Measurements from ENCODE around the gene FGL2. TPM values are rescaled to one million over a fixed set of nuclear protein-coding genes. Genes with fewer than 3 reads are reported as not detected.
"Not testable (repeated sequence)": the region's sequence is repeated elsewhere in the genome, so short reads cannot be mapped to it uniquely, and the experiment has no call there.

The FGL2 gene
- total RNA-seq, 1 donor from 2014 or later, result 32.1 TPM

DNA sequence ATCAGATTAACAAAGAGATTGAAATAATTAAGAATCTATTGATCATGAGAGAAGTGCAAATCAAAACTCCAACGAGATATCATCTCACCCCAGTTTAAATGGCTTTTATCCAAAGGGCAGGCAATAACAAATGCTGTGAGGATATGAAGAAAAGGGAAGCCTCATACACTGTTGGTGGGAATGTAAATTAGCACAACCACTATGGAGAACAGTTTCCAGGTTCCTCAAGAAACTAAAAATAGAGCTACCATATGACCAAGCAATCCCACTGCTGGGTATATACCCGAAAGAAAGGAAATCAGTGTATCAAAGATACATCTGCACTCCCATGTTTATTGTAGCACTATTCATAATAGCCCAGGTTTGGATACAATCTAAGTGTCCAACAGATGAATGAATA is 13.8 kb downstream of the FGL2 start:
- TF ChIP-seq, protein P1, sequence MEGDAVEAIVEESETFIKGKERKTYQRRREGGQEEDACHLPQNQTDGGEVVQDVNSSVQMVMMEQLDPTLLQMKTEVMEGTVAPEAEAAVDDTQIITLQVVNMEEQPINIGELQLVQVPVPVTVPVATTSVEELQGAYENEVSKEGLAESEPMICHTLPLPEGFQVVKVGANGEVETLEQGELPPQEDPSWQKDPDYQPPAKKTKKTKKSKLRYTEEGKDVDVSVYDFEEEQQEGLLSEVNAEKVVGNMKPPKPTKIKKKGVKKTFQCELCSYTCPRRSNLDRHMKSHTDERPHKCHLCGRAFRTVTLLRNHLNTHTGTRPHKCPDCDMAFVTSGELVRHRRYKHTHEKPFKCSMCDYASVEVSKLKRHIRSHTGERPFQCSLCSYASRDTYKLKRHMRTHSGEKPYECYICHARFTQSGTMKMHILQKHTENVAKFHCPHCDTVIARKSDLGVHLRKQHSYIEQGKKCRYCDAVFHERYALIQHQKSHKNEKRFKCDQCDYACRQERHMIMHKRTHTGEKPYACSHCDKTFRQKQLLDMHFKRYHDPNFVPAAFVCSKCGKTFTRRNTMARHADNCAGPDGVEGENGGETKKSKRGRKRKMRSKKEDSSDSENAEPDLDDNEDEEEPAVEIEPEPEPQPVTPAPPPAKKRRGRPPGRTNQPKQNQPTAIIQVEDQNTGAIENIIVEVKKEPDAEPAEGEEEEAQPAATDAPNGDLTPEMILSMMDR (IDR thresholded peaks at IDR 0.05), result no peak
- Histone ChIP-seq H3K27ac (no peak overlapping the region), H3K27me3 (no peaks in the 10 kb centered on the region), H3K9me3 (no peaks in the 10 kb centered on the region), H3K36me3 (no peaks in the 10 kb centered on the region), H3K4me1 (peaks cover 7% of the 10 kb centered on the region), H3K4me3 (no peak overlapping the region)
- no peak for ATAC-seq
- intact Hi-C loops (cut with DNase I), result no loop called here
- DNase-seq, result no peak

DNA sequence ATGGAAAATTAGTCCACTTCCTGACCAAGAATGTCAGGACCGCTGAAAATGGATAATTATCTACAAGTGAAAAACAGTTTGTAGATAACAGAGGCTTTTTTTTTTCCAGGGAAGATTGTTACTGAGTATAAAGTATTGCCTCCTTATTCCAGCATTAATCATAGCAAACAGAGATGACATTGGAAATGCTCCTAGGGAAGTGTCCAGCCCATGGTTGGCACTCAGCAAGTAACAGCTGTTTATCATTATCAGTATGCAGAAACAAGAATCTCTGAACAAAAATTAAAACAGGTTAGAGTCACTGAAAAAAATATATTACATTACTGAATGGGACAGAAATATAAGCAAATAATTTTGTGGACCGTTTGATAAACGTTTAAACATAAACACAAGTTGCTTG is 14.6 kb downstream of the FGL2 start:
- Histone ChIP-seq H3K4me1 (peaks cover 7% of the 10 kb centered on the region), H3K27ac (no peak overlapping the region), H3K9me3 (no peaks in the 10 kb centered on the region), H3K27me3 (no peaks in the 10 kb centered on the region), H3K4me3 (no peak overlapping the region), H3K36me3 (no peaks in the 10 kb centered on the region)
- ATAC-seq, result no peak
- TF ChIP-seq, protein P1 (IDR thresholded peaks at IDR 0.05), result no peak
- DNase-seq, result no peak
- intact Hi-C loops (cut with DNase I), result no loop called here

DNA sequence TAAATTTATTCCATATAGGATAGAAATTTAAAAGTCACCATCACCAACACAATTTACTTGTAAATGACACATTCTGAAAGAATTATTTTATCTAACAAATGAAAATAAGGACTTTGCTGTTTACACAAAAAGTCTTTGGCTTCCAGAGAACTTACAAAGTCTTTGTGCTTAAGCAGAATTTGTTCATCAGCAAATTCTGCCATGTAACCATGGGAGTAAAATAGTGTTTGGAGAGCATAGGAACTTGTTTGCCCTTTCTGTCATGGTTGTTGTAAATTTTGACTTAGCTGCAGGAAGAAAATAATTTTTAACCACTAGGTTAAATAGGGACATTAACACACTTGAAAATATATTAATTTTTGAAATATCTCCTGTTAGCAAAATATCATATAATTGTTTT is 15.2 kb downstream of the FGL2 start:
- ATAC-seq, result no peak
- TF ChIP-seq, protein P1 (IDR thresholded peaks at IDR 0.05), result no peak

DNA sequence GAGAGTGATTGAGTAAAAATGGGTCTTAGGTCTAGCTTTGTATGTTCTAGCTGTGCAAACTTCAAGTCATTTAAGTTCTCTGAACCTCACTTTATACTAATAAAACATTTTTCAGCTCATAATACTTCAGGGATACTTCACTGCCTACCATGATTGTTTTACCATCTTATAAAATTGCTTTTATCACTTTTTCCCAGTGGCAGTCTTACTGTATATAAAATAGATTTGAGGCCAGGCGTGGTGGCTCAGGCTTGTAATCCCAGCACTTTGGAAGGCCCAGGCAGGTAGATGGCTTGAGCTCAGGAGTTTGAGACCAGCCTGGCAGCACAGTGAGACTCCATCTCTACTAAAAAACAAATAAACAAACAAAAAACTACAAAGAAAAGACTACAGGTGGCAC is 17.4 kb downstream of the FGL2 start:
- intact Hi-C loops (cut with DNase I), result no loop called here
- TF ChIP-seq, protein P1 (IDR thresholded peaks at IDR 0.05), result no peak

More for the DNA sequence above, 15.2 kb downstream of the FGL2 start:
- Histone ChIP-seq H3K4me1 (peaks cover 7% of the 10 kb centered on the region), H3K27me3 (no peaks in the 10 kb centered on the region), H3K36me3 (no peaks in the 10 kb centered on the region), H3K4me3 (no peak overlapping the region), H3K9me3 (no peaks in the 10 kb centered on the region), H3K27ac (no peak overlapping the region)
- no peak for DNase-seq
- intact Hi-C loops (cut with DNase I), result no loop called here

DNA sequence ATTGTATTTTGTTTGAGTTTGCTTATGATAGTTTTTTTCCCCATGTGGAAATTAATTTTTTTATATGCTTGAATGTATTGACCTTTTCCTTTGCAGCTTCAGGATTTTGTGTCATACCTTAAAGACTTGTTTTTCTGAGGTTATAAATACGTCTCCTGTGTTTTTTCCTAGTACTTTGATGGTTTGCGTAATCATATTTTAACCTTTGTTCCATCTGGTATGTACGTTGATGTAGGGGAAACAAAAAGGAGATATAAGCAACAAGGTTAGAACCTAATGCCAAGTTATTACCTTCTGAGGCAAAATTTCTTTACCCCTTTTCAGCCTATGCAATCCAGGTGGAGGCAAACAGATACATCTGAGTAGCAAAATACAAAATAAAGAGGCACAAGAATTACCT is 17.9 kb downstream of the FGL2 start:
- intact Hi-C loops (cut with DNase I), result no loop called here
- DNase-seq, result no peak
- Histone ChIP-seq H3K27me3 (no peaks in the 10 kb centered on the region), H3K27ac (no peak overlapping the region), H3K9me3 (no peaks in the 10 kb centered on the region), H3K4me3 (no peak overlapping the region), H3K36me3 (no peaks in the 10 kb centered on the region), H3K4me1 (peaks cover 7% of the 10 kb centered on the region)
- ATAC-seq, result no peak
- TF ChIP-seq, protein P1 (IDR thresholded peaks at IDR 0.05), result no peak

More for the DNA sequence above, 17.4 kb downstream of the FGL2 start:
- Histone ChIP-seq H3K36me3 (no peaks in the 10 kb centered on the region), H3K4me1 (peaks cover 7% of the 10 kb centered on the region), H3K4me3 (no peak overlapping the region), H3K9me3 (no peaks in the 10 kb centered on the region), H3K27ac (no peak overlapping the region), H3K27me3 (no peaks in the 10 kb centered on the region)
- DNase-seq (no peak), ATAC-seq (no peak)

DNA sequence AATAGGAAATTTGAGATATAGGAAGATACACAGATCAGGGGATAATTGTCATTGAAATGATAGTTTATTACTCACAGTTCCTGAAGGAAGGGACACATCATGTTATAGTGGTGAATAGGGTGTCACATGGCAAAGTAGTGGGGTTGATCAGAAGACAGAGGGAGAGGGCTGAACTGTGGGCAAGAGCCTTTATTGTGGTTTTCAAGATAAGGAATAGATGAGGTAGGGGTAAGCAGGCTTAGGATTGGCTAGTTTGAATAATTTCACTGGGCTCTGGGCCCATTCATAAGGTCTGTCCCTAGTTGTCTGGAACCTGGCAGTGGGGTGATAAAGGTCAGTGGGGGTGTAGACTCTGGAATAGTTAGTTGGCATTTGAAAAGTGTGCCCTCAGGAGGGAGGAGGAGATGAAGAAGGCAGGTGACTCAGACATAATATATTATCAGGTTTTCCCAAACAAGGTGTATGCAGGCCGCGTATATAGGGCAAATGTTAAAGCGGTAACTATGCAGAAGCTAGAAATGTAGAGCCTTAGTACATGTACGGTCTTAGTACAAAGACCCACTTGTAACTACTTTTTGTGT is 18.5 kb downstream of the FGL2 start:
- H3K36me3 ChIP-seq, result no peaks in the 10 kb centered on the region
- H3K4me1 ChIP-seq, result peaks cover 7% of the 10 kb centered on the region
- no peaks in the 10 kb centered on the region for H3K9me3 ChIP-seq
- no peaks in the 10 kb centered on the region for H3K27me3 ChIP-seq
- intact Hi-C loops (cut with DNase I), result no loop called here
- DNase-seq (no peak), ATAC-seq (no peak)
- H3K27ac ChIP-seq, result no peak overlapping the region
- no peak overlapping the region for H3K4me3 ChIP-seq
- TF ChIP-seq, protein P1 (IDR thresholded peaks at IDR 0.05), result no peak

DNA sequence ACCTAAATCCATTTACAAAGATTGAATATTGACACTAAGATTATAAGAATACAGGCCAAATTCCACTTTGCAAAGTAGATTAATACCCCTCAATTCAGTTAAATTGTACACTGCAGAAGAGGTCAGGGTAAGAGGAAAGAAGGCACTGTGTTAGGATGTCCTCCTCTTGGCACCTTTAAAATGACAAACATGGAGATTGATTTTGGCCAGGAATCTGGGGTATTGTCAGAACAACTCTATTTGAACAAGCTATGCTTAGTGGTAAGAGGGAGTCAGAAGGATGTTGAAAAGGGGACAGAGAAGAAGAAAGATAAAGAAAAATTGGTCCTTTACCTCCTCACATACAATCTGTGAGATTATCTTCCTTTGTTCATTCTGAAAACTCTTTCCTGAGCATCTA is 21.6 kb downstream of the FGL2 start:
- H3K9me3 ChIP-seq; H3K27ac ChIP-seq; H3K4me1 ChIP-seq; H3K4me3 ChIP-seq; DNase-seq; ATAC-seq; H3K27me3 ChIP-seq; H3K36me3 ChIP-seq; intact Hi-C loops (cut with DNase I): not testable (repeated sequence)

DNA sequence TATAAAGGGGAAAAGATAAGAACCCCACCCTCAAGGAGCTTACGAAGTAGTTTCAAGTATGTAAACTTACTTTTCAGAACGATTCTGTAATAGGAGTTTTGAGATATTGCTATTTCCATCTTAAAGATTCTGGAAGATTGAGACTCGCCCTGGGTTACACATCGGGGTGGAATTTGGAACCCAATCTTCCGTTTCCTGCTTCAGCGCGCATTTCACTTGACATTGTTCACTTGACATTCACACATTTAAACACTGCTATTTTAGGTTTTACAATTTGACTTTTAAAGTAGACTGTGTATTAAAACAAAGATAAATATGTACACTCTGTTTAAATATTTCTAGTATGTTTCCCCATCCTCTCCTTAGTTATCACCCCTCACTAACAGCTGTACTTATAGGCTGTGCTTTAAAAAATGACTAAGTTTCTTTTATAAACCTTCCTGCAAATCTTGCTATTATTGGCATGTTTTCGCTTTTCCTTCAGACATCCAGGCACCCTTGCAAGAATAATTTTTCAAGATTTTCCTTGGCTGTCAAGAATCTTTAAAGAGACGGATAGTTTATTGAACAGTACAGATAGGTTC is 22.2 kb downstream of the FGL2 start:
- H3K4me3 ChIP-seq; H3K36me3 ChIP-seq; H3K27me3 ChIP-seq; H3K9me3 ChIP-seq; intact Hi-C loops (cut with DNase I); ATAC-seq; H3K27ac ChIP-seq; H3K4me1 ChIP-seq; DNase-seq: not testable (repeated sequence)

All from upper lobe of right lung (tissue), 1 donor.